GM12892 (cell line): ENCODE data around the gene RBFOX1.

Experiments used
- POLR2A ChIP-seq: IDR thresholded peaks from 2 replicates; pipeline ENCODE4 v1.6.1; 2011; ENCODE audit warnings: low read depth, low read length, control low read depth
- POLR2AphosphoS5 ChIP-seq: IDR thresholded peaks from 2 replicates; pipeline ENCODE4 v1.6.1; 2011; ENCODE audit warnings: low read depth, low read length, control low read depth
- TAF1 ChIP-seq: IDR thresholded peaks from 2 replicates; pipeline ENCODE4 v1.6.1; 2011; ENCODE audit warnings: low read depth, mild to moderate bottlenecking, control low read depth, low read length, borderline replicate concordance

DNA sequence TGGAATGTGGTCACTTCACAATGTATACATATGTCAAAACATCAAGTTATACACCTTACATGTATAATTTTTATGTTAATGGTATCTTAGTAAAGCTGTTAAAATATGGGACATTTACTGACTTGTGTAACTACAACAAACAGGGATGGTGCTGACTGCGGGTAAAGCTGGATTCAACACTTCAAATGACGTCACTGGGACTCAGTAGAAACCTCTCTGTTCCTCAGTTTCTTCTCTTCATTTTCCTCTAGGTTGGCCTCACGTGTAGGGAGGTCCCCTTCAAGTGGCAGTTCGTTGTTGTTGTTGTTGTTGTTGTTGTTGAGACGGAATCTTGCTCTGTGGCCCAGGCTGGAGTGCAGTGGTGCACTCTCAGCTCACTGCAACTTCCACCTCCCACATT, 182.9 kb downstream of the RBFOX1 start:
- no peak for TF ChIP-seq POLR2A
- no peak for TF ChIP-seq POLR2AphosphoS5
- TF ChIP-seq TAF1 = no peak
